Stimulated activated CD4-positive, alpha-beta T cell treated with anti-CD3 and anti-CD28 coated beads, Interleukin-1b, Interleukin-23, amount 100 ng/mL, for 24 hours (primary cell): ENCODE results near the gene LRRC23.

Experiments used
- DNase-seq, 4 experiments: peaks; one replicate each; pipeline ENCODE4 v3.0.0-alpha.2; 2020; ENCODE audit warnings: low read depth in 4 of 4, low spot score in 1 of 4

The LRRC23 gene

DNA sequence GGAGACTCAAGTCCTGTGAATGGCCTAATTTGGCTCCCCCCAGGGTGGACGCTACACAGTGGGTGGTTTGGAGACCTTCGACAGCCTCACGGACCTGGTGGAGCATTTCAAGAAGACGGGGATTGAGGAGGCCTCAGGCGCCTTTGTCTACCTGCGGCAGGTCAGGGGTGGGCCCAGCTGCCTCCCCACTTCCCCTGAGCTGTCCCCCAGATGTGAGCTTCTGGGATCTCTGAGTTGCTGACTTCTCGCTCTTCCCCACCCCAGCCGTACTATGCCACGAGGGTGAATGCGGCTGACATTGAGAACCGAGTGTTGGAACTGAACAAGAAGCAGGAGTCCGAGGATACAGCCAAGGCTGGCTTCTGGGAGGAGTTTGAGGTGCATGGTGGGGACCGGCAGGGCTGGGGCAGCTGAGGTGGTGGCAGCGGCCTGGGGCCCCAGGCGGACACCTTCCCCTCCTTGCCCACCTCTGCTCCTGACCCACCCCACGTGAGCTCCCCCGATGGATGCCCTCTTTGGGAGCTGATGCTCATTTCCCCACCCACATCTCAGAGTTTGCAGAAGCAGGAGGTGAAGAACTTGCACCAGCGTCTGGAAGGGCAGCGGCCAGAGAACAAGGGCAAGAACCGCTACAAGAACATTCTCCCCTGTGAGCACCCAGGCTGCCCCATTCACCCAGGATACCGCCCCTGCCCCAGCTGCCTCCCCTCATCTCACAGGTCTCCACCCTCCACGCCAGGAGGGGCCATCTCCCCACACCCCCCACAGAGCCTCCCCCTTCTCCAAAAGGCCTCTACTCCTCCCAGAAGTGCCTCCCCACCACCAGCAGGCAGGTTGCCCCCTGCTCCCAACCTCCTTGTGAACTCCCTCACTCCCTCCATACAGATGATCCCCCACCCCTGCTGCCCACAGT is 50.7 kb downstream of the LRRC23 start:
- no peak for DNase-seq

DNA sequence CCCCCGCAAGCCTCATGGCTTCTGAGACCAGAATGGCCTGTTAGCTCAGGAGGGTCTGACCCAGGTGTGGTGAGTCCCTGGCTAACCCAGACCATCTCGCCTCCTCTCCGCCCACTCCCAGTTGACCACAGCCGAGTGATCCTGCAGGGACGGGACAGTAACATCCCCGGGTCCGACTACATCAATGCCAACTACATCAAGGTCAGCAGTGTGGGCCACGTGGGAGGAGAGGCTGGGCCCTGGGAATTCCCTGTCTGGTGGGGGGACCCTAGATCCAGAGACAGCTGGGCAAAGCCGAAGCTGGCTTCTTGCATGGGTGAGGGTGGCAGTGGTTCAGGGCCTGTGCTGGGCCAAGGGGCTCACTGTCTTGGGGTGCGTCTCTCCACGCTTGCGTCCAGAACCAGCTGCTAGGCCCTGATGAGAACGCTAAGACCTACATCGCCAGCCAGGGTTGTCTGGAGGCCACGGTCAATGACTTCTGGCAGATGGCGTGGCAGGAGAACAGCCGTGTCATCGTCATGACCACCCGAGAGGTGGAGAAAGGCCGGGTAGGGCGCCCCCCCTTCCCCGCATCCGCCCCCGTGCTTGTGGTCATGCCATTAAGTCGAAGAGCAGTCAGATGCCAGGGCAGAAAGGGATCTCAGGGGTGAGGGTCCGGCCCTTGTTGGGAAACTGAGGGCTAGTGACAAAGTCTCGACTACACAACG is 51.6 kb downstream of the LRRC23 start:
- DNase-seq: no peak

DNA sequence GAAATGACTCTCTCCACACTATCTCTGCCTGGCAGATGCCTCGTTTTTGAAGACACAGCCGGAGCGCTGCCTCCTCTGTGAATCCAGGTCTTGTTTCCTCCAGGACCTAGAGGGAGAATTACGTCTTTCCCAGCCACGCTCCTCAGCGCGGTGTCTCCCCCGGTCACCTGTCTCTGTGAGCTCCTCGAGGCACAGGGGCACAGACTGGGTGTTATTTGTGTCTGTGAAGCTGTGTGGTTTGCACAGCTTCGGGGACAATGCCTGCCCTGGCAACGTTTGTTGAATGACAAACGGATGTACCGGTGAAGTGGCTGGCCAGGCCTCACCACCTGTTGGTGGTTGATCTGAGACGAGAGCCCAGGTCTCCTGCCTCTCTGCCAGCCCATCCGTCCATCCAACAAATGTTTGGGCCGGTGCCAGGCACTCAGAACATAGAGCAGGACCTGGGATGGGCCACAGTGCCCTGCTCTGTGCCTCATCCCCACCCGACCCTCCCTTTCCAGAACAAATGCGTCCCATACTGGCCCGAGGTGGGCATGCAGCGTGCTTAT is 52.6 kb downstream of the LRRC23 start:
- no peak for DNase-seq

DNA sequence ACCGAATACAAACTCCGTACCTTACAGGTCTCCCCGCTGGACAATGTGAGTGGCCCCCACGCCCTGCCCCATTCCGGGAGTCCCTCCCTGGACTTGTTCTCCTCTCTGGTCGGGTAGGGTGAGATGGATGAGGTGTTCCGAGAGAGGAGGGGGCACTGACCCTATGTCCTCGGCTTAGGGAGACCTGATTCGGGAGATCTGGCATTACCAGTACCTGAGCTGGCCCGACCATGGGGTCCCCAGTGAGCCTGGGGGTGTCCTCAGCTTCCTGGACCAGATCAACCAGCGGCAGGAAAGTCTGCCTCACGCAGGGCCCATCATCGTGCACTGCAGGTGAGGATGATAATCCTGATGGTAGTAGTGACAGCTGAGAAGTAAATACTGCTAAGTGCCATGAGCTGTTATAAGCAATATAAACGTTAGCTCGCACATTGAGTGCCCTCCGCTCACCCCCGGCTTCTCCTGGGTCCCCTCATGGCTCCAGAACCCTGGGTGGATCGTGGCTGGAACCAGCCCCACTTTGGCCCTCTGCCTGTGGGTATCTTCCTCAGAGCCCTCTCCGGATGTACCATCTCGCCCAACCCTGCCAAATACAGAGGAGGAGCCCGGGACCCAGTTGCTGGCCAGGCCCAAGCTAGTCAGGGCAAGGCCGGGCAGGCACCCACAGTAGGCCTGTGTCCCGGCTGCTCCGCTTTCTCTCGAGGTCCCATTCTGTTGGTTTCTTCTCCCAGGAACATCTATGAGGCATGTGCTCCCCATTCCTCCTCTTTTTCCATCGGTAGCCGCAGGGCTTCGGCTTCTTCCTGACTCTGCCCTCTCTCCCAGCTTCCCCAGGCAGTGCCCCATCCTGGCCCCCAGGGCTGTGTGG is 53.4 kb downstream of the LRRC23 start:
- no peak for DNase-seq

DNA sequence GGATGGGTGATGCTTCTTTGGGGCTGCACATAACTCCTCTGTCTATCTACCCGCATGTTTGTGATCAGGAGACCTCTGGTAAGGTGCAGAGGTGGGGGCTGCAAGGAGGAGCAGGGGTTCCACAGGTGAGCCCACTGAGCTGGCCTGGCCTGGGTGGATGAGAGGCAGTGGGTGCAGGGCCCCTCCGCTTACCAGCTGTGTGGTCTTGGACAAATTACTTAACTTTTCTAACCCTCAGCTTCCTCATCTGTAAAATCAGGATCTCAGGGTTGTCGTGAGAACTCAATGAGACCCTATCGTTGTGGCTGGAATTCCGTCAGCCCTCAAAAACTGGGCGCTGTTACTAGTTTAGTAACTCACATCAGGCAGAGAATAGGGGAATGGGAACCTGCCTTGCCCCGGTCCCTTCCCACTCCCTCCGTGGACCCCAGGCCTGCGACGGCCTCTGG is 54.0 kb downstream of the LRRC23 start:
- no peak for DNase-seq

DNA sequence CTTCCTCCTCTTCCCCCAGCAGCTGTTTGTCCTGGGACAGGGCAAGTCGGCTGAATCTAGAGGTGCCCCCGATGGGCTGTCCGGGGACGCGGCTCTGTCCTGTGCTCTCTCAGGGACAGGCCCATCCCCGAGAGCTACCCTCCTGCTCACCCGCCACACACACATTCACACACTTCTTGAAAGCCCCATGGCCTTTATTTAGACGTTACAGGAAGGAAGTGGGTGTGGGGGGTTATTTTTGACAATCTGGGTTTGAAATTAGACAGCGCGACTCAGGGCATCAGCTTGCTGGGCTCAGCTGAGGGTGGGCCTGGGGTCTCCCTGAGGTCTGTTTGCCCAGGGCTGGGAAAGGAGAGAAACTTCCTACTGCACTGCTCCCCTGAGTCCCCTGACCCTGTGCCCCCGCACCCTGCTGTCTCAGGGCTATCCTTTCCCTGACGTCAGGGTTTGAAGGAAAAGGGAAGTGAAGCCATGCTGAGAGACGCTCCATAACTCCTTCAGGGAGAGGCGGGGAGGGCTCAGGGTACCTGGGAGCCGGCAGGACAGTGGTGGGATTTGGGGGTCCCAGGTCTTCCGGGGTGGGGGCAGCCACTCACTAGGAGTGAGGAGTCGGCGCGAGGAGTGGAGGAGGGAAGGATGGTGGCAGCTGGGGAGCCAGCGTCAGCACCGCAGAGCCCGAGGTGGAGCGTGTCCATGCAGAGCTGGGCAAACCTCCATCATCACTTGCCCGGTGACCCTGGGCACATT is 54.6 kb downstream of the LRRC23 start:
- DNase-seq: peak in 1 of 4 experiments; percentile 59

DNA sequence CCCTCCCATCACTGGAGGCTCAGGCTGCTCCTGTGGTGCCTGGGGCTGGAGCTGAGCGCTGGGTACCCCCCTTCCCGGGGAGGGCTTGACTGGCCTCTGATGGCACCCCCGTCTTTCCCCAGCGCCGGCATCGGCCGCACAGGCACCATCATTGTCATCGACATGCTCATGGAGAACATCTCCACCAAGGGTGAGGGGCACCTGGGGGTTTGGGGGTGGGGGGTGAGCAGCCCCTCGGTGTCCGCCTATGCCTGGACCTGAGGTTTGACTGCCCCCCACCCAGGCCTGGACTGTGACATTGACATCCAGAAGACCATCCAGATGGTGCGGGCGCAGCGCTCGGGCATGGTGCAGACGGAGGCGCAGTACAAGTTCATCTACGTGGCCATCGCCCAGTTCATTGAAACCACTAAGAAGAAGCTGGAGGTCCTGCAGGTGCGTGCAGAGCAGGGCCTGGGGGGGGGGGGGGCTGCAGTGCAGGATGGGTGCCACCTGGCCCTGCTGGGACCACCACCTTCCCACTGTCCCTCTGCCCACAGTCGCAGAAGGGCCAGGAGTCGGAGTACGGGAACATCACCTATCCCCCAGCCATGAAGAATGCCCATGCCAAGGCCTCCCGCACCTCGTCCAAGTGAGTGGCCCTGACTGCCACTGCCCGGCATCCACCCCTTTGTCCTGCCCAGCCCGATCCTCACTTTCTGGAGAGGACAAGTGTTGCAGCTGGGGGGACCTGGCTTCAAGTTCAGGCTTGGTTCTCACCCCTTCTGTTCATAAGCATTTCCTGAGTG is 55.4 kb downstream of the LRRC23 start:
- no peak for DNase-seq

DNA sequence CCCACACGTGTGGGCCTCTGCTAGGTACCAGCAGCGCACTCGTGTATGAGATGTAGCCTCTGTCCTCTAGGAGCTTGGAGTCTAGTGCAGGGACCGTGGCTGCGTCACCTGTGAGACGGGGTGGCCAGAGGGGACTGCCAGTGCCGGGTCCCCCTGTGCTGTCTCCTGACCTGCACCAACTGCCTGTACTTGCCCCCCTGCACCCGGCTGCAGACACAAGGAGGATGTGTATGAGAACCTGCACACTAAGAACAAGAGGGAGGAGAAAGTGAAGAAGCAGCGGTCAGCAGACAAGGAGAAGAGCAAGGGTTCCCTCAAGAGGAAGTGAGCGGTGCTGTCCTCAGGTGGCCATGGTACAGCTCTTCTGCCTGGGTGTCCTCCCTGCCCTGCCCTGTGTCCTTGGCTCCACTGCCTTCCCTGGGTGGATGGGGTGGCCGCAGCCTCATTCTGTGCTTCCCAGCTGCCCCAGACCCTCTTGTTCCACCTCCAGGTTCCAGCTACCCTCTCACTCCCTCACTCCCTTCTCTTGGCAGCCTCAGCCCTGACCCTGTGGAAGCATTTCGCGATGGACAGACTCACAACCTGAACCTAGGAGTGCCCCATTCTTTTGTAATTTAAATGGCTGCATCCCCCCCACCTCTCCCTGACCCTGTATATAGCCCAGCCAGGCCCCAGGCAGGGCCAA is 56.1 kb downstream of the LRRC23 start:
- DNase-seq: no peak

DNA sequence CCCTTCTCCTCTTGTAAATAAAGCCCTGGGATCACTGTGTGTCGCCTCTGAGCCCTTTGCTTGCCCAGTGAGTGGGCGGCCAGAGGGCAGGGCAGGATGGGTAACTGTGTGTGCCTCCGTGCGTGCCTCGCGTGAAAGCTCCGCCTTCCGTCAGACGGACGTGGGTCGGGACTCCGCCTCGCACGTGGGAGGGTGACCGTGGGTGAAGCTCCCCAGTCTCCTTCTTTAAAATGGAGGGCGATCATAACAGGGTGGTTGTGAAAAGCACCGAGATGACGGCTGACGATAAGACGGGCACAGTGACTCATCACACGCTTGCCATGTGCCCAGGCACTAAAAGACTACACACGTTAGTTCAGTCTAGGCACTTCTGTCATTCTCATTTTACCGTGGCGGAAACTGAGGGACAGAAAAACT is 56.7 kb downstream of the LRRC23 start:
- peak; percentile 74 to 94 (median 86) for DNase-seq

DNA sequence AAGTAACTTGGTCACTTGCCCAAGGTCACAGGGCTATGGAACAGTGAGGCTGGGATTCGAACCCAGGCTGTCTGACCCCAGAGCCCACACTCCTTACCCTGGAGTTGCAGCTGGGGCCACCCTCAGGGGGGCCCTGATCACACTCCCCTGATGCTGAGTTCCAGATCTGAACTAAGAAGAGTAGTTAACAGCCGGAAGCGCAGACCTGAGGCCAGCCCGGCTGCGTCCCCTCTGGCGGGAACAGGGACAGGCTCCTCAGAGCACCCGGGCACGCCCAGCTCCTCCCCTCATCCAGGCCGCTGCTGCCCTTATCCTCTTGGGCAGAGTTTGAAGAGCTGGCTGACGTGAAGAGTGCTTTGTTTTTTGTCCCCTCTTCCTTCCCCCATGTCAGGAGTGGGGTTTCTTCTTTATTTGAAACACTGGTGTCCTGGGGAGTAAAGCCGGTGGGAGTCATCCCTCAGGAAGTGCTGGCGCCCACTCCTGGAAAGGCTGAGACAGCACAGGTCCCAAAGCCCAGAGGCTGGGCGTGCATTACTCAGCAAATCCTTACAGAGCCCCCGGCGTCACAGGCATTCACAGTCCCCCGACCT is 57.2 kb downstream of the LRRC23 start:
- DNase-seq: peak in 1 of 4 experiments; percentile 54

DNA sequence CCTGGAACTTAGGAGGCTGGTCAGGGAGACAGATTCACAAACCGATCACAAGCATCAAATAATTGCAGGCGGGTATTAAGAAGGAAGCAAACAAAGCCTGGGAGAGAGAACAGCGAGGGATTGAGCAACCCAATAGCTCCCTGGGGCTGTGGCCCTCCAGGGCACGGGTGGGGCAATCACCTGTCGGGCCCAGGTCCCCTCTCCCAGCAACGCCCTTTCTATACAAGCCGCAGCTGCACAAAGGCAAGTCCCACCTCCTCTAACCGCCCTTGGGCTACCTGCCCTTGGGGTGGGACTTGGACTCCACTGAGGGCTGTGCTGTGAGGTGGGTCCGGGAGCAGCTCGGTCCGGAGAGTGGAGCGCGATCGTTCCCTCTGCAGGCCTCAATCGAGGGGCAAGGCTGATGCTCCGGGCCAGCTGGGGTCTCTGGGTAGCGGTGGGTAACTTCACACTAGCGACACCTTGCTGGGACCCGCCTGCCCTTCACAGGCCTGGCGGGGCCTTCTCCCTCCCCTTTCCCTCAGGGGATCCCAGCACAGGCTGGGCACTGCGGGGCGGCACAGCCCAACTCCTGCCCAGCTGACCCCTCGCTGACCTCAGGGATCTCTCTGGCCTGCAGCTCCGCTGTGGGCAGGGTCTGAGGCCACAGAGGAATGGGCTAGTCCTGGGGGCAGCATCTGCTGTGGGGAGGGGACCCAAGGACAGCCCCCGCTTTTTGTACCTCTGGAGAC is 57.8 kb downstream of the LRRC23 start:
- DNase-seq: no peak

DNA sequence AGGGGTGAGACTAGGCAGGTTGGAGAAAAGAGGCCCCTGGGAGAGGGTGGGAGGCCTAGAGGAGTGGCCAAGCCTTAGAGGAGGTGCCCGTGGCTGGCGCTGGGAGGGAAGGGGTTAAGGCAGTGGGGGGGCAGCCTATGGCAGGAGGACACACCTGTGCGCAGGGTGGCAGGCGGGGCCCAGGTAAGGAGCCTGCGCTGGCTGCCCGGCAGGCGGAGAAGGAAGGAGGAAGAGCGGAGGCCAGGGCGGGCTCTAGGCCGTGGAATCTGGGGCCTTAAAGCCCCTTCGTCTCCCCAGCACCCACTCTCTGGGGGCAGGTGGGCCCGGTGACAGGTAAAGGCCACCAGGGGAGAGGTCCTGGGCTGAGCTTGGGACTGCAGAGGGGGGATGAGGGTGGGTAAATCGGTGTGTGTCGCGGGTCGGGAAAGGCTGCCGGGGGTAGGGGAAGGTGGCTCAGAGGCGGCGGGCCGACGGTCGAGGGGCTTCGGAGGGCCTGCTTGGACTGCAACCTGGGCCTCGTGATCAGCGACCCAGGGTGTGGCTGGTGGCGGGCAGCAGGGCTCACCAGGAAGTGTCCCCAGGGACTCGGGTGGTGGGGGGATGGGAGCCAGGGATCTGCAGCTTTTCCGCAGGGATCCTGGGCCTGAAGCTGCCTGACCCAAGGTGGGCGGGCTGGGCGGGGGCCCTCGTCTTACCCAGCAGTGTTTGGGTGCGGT is 58.6 kb downstream of the LRRC23 start:
- no peak for DNase-seq
